Nephron (organoid): ENCODE data around the gene HBG1.
A peak's percentile ranks its signal among the peaks of the same experiment; 100 is the strongest.

Experiments
- H3K27ac Mint-ChIP-seq, 3 experiments: 2 replicates each; pipeline ENCODE4 v1.8.0; 2020; ENCODE audit warnings: mixed read lengths in 3 of 3, mild to moderate bottlenecking in 2 of 3, moderate library complexity in 1 of 3
- H3K27me3 Mint-ChIP-seq: 2 replicates; pipeline ENCODE4 v1.8.0; 2021; ENCODE audit warnings: low read depth, mild to moderate bottlenecking, moderate library complexity, mixed read lengths
- H3K36me3 Mint-ChIP-seq: 2 replicates; pipeline ENCODE4 v1.8.0; 2020; ENCODE audit warnings: low read depth, mixed read lengths
- H3K4me1 Mint-ChIP-seq: 2 replicates; pipeline ENCODE4 v1.8.0; 2020; ENCODE audit warnings: mixed read lengths
- H3K4me3 Mint-ChIP-seq, 3 experiments: 2 replicates each; pipeline ENCODE4 v1.8.0; 2020; ENCODE audit warnings: mild to moderate bottlenecking in 3 of 3, mixed read lengths in 3 of 3, moderate library complexity in 2 of 3
- H3K9me3 Mint-ChIP-seq: 2 replicates; pipeline ENCODE4 v1.8.0; 2020; ENCODE audit warnings: mixed read lengths
- TF ChIP-seq, protein P1 (sequence below), 3 experiments: fragments of 200-600 bp; sonication (generic); IDR thresholded peaks; one replicate each; pipeline ENCODE4 v1.5.0; 2021; ENCODE audit warnings: antibody characterized with exemption in 3 of 3; ENCODE audit not compliant: unreplicated experiment in 3 of 3

Gene HBG1

DNA sequence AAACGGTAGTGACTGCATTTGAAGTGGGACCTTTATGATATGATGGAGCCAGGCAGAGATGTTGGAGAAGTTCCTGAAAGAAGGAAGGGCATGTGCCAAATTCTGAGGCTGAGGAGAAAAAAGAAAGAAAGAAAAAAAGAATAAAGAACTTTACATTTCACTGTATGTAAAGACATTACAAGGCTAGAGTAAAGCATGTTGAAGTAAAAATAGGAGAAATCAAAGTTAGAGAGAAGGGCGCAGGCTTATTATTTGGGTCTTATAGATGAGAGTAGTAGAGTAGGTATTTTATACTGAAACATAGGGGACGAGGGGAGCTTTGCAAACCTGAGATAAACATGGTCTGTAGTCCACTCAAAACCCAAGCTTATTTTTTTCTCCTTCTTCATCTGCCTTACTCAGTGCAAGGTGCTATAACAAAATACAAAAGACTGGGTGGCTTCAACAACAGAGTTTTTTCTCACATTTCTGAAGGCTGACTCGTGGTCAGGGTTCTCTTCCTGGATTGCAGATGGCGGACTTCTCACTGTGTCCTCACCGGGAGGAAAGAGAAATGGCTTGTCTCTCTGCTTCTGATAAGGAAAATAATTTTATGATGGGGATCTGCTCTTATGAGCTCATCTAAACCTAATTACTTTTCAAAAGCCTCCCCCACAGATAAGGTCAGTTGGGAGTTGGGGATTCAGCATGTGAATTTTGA is 2.7 kb downstream of the HBG1 start:
- no peaks in the 10 kb centered on the region for H3K9me3 Mint-ChIP-seq
- peak overlapping the region in 2 of 3 experiments; percentile 7 to 28 for H3K27ac Mint-ChIP-seq
- no peaks in the 10 kb centered on the region for H3K4me1 Mint-ChIP-seq
- H3K4me3 Mint-ChIP-seq = no peak overlapping the region
- TF ChIP-seq, protein P1, sequence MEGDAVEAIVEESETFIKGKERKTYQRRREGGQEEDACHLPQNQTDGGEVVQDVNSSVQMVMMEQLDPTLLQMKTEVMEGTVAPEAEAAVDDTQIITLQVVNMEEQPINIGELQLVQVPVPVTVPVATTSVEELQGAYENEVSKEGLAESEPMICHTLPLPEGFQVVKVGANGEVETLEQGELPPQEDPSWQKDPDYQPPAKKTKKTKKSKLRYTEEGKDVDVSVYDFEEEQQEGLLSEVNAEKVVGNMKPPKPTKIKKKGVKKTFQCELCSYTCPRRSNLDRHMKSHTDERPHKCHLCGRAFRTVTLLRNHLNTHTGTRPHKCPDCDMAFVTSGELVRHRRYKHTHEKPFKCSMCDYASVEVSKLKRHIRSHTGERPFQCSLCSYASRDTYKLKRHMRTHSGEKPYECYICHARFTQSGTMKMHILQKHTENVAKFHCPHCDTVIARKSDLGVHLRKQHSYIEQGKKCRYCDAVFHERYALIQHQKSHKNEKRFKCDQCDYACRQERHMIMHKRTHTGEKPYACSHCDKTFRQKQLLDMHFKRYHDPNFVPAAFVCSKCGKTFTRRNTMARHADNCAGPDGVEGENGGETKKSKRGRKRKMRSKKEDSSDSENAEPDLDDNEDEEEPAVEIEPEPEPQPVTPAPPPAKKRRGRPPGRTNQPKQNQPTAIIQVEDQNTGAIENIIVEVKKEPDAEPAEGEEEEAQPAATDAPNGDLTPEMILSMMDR (IDR thresholded peaks at IDR 0.05; ENCODE audit: unreplicated experiment in 3 of 3) = no peak
- H3K27me3 Mint-ChIP-seq = no peaks in the 10 kb centered on the region
- H3K36me3 Mint-ChIP-seq = no peaks in the 10 kb centered on the region

DNA sequence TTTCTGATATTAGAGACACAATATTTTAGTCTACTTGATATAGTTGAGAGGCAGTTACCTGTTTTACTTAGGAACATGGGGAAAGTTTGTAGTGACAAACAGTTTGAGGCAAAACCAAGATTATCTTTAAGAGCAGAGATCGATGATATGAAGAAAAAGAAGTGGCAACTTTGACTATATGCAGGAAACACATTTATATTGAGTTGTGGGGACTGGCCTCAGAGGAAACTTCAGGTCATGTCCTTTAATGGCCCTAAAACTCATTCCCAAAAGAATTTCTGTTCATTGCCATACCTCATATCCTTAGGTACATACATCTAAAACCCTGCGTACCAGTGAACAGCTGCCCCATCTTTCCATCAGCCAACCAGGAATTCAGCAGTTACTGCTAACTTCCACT is 4.5 kb downstream of the HBG1 start:
- Mint-ChIP-seq H3K4me1 (no peaks in the 10 kb centered on the region), H3K27ac (no peak overlapping the region), H3K36me3 (no peaks in the 10 kb centered on the region), H3K9me3 (no peaks in the 10 kb centered on the region), H3K4me3 (no peak overlapping the region), H3K27me3 (no peaks in the 10 kb centered on the region)
- TF ChIP-seq, protein P1 (IDR thresholded peaks at IDR 0.05; ENCODE audit: unreplicated experiment in 3 of 3) = no peak

DNA sequence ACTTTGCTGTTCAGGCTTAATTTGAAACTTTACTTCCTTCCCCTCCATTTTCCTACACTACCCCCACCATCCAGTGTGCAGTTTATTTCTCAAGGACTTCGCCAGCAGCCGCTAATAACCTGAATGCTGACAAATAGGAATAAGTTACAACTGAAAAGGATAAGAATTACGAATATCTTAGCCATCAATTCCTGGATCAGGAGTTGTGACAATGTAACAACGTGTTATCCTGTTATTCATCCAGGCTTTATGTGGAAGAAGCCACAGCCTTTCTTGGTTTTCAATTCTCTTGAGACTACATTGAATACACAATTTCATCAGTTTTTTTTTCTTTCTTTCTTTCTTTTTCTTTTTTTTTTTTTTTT is 5.9 kb downstream of the HBG1 start:
- Mint-ChIP-seq H3K27ac (no peak overlapping the region), H3K9me3 (no peaks in the 10 kb centered on the region), H3K36me3 (no peaks in the 10 kb centered on the region), H3K4me1 (no peaks in the 10 kb centered on the region), H3K27me3 (no peaks in the 10 kb centered on the region), H3K4me3 (no peak overlapping the region)
- TF ChIP-seq, protein P1 (IDR thresholded peaks at IDR 0.05; ENCODE audit: unreplicated experiment in 3 of 3) = no peak

DNA sequence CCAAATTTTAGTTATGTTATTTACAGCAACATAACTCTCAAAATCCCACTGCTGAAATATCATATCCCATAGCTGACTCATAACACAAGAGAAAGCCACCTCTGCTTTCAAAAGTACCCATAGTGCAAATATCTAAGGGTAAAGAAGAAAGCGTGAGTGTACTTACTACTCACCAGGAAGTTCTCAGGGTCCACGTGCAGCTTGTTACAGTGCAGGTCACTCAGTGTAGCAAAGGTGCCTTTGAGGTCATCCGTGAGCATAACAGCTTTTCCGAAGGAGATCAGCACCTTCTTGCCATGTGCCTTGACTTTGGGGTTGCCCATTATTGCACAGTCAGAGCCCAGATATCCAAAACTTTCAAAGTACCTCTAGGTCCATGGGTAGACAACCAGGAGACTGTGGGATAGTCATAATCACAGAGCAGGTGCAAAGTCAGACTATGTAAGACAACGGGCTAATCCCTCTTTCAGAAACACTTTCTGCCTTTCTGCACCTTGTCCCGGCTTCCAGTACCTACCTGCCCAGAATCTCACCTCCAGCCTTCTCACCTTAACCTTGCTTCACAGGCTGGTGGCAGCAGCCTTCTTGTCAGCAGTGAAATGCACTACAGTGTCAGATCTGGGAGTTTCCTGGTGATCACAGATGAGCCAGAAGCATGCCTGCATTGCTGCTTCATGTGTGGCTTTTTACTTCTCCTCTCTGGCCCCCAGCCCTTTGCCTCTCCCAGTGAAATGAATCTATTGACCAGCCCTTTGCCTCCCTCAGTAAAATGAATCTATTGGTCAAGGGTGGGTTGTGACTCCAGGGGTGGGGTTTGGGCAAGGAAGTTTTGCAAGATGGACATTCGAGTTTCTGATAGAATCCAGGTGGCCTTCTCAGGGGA is 6.5 kb downstream of the HBG1 start:
- Mint-ChIP-seq H3K36me3 (no peaks in the 10 kb centered on the region), H3K9me3 (no peaks in the 10 kb centered on the region), H3K4me3 (no peak overlapping the region), H3K27ac (no peak overlapping the region), H3K4me1 (no peaks in the 10 kb centered on the region), H3K27me3 (no peaks in the 10 kb centered on the region)
- TF ChIP-seq, protein P1 (IDR thresholded peaks at IDR 0.05; ENCODE audit: unreplicated experiment in 3 of 3) = no peak

DNA sequence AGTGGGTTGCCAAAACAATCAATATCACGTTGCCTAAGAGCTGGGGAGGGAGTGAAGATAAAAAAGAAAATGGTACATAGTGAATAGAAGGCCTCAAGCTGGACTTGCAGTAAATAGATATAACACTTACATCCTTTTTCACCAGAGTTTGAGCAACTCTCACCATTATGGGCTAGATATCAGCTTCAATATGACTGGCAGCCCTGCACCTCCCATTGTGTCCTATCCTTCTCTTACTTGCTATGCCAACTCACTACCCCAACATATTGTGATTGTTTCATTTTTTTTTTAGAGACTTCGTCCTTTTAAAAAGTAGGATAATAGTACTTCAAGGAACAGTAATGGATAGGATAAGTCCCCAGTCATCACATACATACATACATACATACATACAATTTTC is 7.4 kb downstream of the HBG1 start:
- H3K27ac Mint-ChIP-seq = no peak overlapping the region
- H3K4me1 Mint-ChIP-seq = no peaks in the 10 kb centered on the region
- H3K9me3 Mint-ChIP-seq = no peaks in the 10 kb centered on the region
- no peaks in the 10 kb centered on the region for H3K27me3 Mint-ChIP-seq
- TF ChIP-seq, protein P1 (IDR thresholded peaks at IDR 0.05; ENCODE audit: unreplicated experiment in 3 of 3) = no peak
- H3K4me3 Mint-ChIP-seq = no peak overlapping the region
- no peaks in the 10 kb centered on the region for H3K36me3 Mint-ChIP-seq
